GM18951 (cell line): ENCODE results near the gene OGFOD3.

Experiments used
- POLR2A ChIP-seq: IDR thresholded peaks from 4 replicates; pipeline ENCODE4 v1.6.1; 2011; ENCODE audit warnings: mild to moderate bottlenecking; ENCODE audit not compliant: insufficient read length, insufficient read depth; ENCODE audit errors: extremely low read depth
- in situ Hi-C: fragments of 300-500 bp; cut with MboI; formaldehyde crosslinking; loops from one replicate; pipeline ENCODE4 v1.12.0; 2022; ENCODE audit warnings: low sequenced_read_pairs, mixed read lengths, inconsistent platforms; ENCODE audit not compliant: unreplicated experiment

Gene OGFOD3

DNA sequence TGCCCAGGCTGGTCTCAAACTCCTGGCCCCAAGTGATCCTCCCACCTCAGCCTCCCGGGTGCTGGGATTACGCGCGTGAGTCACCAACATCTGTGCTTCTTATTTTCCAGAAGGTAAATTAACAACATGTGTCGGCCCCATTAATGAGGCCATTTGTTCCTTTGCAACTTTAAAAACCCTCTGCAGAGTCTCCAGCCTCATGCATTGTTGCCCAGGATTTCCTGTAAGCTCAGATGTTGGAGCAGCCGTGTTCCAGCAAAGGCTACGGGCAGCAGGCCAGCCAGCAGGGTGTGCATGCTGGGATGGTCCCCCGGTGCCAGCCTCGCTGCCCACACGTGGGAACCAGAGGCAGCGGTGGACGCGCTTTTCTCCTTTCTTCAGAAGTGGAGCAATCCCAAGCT, 19.3 kb downstream of the OGFOD3 start:
- in situ Hi-C loops, result no loop called here

DNA sequence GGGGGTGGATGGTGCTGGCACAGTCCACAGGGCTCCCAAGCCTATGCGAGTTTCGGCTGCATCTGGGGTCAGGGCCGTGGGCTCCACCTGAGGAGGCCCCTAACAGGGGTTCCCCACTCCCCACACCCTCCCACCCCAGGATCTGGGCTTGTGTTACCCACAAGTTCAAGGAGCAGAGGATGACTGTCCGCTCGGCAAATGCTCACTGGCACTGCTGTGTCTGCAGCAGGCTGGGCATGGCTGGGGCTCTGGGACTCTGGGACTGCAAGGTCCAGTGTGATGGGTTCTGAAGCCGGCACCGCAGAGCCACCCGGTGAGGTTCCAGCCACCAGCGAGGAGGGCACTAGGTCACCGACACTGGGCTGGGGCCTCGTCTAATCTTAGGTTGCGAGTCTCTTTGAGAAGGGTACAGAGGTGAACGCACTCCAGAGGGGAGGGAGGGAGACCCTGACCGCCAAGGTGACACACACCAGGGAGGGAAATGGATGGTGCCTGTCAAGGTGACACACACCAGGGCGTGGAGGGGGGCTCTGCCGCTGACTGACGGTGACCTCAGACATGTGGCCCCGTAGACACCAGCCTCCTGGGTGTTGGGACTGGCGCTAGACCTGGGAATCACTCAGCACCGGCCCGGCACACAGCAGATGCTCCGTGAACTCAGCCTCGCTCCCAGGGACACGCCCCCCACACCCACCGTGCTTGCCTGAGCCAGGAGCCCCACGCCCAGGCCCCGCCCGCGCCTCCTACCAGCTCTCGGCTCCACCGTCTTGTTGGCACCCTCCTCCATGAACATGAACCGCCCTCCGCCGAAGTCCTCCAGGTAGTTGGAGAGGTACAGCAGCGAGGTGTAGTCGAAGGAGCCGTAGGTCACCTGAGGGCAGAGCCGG, 20.7 kb downstream of the OGFOD3 start:
- in situ Hi-C loops, result no loop called here
- no peak for TF ChIP-seq POLR2A

More for the DNA sequence above, 19.3 kb downstream of the OGFOD3 start:
- no peak for TF ChIP-seq POLR2A

DNA sequence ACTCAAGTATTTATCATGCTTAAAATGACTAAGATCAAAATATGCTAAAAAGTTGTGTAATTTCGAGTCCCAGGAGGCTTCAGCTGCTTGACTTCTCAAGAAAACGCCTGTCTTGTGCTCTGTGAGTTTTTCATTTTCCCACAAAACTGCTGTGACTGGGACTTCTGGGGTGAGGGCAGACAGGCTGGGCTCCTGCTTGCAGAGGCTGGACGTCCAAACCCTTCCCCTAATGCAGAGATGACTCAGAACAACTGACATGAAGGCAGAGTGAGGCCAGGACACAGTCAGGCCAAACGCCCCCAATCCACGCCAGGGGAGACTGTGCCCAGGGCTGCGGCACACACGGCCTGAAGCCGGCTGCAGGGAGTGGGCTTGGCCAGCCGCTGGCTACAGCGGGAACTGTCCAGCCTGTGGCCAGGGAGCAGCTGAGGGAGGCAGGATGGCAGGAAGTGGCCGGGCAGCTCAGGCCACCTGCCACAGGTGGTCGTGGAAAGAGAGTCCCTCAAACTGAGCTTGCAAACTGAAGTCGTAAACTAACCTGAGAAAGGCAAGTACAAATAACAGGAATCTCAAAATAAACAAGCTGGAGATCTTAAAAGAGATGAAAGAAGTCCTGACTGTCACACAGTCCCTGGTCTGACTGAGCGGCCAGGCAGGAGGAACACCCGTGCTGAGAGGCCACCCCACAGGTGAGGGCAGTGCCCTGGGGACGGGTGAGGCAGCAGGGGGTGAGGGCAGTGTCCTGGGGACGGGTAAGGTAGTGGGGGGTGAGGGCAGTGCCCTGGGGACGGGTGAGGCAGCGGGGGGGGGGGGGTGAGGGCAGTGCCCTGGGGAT, 21.6 kb downstream of the OGFOD3 start:
- TF ChIP-seq POLR2A, result no peak
- in situ Hi-C loops, result no loop called here

DNA sequence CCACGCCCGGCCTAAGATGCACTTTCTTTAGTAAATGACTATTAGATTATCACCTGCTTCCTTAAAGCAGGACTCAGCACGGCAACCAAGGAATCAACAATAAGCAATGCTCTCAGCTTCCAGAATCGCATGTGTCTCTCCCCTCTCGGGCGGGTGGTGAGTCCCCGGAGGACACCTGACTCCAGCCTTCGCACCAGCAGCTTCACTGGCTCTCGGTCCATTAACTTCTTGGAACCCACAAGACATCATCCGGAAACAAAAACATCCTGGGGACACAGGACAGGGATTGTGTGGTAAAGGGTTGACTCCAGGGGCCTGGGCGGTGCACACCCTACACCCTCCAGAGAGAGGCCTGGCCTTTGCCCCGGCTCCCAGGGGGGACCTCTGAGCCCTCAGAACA, 24.1 kb downstream of the OGFOD3 start:
- no peak for TF ChIP-seq POLR2A
- in situ Hi-C loops, result no loop called here

DNA sequence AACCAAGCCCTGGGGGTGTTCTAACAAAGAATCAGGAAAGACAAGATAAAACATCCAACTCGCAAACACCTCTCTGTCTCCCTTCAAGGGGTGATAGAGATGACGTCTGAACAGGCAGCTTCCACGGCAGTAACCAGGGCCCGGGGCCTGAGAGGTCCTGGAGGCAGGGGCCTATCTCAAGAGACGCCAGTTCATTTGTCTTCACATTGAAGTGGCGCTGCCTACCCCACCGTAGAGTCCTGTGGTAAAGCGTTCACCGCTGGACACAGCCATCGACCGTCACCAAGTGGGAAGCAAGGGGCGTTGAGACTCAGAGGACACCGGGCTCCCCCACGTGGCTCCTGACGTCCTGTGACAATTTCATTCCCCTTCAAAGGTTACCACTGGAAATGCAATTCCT, 25.4 kb downstream of the OGFOD3 start:
- TF ChIP-seq POLR2A, result no peak
- in situ Hi-C loops, result no loop called here

DNA sequence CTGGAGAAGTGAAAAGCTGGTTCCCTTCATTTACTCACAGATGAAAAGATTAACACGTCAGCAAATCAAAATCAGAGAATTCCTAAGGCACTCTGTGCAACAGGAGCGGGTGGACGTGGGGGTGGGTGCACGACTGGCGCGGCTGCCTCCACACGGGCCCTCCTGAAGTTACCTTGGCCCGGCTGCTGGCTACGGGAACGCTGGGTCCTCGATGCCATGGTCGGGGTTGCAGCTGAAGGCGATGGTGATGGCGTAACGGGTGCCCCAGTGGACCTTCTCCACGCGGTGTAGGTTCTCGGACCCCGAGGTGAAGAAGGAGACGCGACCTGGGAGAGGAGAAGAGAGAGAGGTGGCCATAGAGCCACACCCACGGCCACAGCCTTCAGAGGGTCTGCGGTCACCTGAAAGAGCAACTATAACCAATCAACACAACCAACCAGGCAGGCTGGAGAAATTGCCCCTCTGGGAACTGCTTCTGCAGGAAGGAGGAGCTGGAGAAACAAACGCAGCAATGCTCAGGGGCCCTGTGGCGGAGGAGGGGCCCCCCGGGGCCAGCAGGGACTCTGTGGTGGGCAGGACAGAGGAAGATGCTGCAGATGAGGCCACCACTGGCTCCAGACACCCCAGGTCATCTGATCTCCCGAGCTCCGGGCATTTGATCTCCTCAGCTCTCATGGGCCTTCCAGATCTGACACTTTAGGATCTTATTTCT, 26.0 kb downstream of the OGFOD3 start:
- TF ChIP-seq POLR2A, result no peak
- in situ Hi-C loops, result no loop called here

DNA sequence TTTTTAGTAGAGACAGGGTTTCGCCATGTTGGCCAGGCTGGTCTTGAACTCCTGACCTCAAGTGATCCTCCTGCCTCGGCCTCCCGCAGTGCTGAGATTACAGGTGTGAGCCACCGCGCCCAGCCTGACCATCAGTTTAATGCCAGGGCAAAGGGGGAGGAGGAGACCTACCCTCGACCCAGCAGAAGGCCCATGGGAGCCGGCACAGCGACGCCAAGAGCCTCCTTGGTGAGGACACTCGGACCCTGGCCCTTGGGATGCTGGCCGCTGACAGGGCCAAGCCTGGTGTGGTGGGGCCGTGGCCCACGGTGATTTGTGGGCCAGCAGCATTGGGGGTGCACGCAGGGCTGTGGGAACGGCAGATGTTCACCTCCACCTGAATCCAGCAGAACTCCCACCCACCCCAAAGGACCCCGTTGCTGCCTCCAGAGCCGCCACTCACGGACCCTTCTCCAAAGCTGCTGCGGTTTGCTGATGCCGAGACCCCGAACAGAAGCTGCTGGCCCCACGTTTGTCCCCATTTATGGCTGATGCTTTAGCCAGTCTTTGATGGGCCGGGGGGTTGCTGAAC, 26.8 kb downstream of the OGFOD3 start:
- in situ Hi-C loops, result no loop called here
- no peak for TF ChIP-seq POLR2A

DNA sequence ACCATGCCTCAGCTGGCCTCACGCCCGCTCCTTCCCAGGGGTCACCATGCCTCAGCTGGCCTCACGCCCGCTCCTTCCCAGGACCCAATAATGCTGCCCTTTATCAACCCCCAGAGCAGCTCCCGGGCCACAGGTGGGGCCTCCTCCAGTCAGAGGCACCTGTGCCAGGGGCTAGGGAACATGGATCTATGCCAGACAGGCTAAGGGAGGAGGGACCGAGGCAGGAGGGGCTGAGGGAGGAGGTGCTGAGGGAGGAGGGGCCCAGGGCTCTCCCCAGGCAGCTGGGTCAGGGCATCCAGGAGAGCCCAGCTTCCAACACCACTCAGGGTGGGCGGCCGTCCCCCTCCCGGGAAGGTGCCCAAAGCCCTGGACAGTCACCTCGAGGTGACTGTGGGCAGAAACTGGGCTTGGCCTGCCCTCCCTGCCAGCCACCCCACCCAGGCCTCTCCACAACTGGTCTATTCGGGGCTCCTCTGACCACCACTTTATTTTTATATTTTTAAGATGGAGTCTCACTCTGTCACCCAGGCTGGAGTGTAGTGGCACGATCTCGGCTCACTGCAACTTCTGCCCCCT, 27.4 kb downstream of the OGFOD3 start:
- in situ Hi-C loops, result no loop called here
- TF ChIP-seq POLR2A, result no peak

DNA sequence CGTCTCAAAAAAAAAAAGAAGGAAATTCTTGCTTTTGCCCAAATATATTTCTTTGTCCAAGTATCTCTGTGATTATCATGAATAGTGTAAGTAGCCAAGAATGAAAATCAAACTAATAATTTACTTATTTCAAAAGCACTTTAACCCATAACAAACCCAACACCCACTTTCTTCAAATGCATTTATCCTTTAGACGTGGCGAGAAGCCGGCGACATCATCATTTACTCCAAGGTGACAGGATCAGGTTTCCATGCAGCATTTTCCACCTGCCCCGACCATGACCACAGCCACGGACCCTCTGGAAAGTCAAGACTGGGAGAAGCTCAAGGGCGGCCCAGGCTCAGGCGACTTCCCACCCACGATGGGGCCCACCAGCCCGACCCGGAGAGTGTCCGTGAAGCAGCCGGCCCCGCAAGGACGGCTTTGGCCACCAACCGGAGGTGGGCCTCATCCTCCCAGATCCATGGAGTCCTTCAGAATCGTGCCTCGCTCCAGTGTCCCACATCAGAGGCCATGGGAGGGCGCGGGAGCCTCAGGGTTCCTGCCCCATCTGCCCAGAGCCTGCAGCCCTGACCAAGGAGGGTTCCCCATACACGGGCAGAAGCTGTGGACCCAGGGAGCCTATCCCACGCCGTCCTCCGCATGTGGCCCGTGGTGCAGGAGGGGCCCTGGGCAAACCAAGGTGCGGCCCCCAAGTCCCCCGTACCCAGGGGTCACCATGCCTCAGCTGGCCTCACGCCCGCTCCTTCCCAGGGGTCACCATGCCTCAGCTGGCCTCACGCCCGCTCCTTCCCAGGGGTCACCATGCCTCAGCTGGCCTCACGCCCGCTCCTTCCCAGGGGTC, 28.1 kb downstream of the OGFOD3 start:
- no peak for TF ChIP-seq POLR2A
- in situ Hi-C loops, result no loop called here

DNA sequence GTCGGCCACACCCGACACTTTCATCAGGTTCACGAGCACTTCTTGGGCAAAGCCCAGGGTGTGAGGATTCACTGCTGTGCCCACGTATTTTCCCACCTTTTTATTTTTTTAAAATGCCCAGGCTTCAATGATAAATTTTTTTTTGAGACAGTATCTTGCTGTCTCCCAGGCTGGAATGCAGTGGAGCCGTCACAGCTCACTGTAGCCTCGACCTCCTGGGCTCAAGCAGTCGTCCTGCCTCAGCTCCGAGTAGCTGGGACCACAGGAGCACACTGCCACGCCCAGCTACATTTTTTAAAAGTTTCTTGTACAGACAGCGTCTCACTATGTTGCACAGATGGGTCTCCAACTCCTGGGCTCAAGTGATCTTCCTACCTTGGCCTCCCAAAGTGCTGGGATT, 29.0 kb downstream of the OGFOD3 start:
- TF ChIP-seq POLR2A, result no peak
- in situ Hi-C loops, result no loop called here

DNA sequence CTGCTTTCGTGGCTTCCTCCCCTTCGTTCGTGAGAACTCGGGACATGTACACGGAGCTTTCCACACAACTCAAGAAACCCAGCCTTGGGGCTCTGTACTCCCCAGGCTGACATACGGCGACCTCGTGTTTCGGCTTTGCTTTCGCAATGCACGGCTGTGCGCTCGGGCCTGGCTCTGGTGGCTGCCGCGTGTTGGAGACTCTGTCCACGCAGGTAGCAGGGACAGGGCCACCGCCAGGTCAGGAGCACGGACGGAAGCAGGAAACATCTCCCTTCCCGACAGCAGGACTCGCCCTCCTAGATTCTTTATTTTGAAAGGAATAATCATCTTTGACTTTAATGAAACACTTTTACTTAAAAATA, 29.5 kb downstream of the OGFOD3 start:
- no peak for TF ChIP-seq POLR2A
- in situ Hi-C loops, result no loop called here
